SIG-M5 treated with dmso at 0.1 percent for 504 hours (cell line): Measurements from ENCODE around the gene SLC22A17.

Experiments used
- DNase-seq: peaks from one replicate; lab custom pipeline; 2025; ENCODE audit not compliant: unreplicated experiment; lab: John Stamatoyannopoulos, UW

The SLC22A17 gene

DNA sequence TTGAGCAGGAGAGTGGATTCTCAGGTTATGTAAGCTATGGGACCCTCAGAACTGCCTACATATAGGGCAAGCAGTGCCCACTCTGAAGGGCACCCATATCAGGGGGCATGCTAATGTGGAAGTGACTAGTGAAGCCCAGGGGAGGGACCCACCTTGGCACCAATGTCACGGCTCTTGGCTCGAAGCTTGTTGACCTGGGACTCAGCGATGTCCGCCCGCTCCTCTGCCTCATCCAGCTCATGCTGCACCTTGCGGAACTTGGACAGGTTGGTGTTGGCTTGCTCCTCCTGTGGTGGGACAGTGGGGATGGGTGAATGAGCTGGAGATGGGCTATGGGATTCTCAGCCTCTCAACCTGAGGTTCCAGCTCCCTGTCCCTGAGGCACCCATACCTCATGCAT, 29.6 kb upstream of the SLC22A17 start:
- DNase-seq = no peak

DNA sequence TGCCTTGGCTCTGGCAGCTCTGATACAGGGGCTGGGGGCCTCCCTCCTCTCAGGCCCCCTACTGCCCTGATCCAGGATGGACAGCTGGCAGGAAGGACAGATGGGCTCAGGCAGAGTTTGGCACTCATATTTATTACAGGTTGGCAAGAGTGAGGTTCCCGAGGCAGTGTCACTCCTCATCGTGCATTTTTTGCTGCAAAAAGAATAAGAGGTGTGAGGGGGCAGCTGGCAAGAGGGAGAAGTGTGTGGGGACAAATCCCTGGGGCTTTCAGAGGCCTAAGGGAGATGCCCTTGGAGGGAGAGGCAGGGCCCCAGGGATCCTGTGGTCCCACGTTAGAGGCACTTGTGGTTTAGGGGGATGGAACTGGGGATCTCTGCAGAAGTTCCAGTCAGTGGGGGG, 29.2 kb upstream of the SLC22A17 start:
- DNase-seq = no peak

DNA sequence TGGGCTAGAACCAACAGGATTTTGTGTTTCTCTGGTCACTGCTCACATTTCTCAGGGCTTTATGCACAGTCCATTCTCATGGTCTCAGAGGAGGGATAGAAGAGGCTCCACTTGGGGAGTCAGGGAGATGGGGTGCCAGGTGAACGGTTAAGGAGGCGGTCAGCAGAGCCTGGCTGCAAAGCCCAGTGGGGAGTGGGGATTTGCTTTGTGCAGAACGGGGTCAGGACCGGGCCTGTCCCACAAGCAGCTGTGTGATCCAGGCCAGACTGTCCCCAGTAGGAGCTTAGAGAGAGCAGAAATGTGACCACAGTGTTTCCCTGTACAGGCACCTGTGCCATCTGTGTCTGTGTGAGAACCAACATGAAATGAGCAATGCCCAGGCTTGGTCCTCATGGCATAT, 28.3 kb upstream of the SLC22A17 start:
- DNase-seq = no peak

DNA sequence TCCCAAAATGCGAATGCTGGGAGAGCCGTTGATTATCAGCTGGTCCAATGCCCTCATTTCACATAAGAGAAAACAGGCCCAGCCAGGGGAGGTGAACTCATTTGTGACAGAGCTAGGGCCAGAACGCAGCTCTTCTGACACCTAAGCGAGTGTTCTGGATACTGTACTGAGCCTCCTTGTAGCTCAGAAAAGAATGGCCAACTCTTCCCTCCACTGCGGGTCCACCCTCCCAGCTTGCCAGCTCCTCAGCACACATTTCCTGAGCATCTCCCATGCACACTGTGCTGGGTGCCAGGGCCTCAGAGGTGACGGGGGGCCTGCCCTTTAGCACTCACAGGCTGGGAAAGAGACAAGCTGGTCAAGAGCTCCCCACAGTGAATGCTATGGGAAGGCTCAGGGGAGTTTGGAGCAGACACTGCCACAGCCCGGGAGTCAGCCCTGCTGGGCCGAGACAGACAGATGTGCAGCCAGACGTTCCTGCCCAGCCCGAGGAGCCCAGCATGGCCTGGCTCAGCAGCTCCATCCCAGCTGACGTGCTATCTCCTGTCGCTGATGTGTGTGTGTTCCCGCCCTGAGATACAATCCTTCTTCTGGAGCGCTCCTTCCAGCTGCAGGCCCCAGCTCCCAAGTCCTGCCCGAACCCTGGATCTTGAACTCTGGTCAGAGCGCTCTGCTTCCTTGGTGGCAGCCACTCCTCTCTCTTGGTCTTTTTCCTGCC, 27.7 kb upstream of the SLC22A17 start:
- no peak for DNase-seq

DNA sequence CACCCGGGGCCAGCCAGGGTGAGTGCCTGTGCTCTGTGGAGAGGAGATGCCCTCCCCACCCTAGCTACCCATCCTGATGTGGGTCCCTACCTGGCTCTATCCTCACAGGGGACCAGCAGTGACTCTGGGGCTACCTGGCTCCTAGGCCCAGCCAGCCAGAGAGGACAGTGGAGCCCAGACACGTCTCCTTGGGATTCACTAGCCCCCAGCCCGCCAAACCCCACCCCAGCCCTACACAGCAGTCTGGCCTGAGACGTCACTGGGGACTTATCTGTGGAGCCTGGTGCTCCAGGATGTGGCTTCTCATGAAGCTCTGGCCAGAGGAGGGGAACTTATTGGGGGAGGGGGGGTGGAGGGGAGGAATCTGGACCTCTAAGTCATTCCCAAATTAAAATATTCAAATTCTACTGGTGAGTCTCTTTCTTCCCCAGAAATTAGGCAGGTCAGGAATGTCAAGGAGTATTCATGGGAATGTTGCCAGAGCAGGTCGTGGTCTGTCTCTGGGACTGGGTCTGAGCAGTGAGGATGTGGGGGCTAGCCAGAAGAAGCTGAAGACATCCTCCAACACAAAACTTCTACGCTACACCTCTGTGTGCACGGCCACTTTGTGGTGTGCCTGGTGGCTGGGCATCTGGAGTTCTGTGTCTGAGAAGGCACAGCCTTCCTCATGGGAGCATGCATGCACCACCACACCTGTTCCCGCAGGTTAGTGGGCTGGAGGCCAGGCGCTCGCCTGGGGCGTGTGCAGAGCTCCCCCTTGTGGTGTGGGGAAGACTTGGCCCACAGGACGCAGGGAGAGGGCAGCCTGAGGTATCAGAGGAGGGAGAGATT, 26.9 kb upstream of the SLC22A17 start:
- peak; percentile 28 for DNase-seq

DNA sequence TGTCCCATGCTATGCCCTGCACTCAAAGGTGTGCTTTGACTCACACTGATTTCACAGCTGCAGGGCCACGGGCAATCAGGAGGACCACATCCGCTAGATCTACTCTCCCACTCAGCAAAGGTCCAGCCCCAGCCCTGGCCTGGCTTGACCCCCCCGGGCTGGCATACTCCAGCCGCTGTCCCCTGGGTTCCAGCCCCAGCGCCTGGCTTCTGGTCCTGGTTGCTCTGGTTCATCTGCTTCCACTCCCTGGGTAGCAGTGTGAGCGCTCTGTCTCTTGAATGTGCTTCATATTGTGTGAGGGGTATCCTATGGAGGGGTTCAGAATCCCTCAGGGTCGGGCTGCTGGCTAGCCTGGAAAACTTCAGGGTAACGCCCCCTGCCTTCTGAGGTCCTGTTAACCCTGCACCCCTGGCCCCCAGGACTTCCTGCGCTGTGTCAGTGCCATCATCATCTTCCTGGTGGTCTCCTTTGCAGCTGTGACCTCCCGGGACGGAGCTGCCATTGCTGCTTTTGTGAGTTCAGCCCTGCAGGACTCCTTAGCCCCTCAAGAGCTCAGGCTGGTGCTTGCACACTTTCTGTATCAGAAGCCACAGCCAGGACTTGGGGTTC, 26.0 kb upstream of the SLC22A17 start:
- DNase-seq = no peak

DNA sequence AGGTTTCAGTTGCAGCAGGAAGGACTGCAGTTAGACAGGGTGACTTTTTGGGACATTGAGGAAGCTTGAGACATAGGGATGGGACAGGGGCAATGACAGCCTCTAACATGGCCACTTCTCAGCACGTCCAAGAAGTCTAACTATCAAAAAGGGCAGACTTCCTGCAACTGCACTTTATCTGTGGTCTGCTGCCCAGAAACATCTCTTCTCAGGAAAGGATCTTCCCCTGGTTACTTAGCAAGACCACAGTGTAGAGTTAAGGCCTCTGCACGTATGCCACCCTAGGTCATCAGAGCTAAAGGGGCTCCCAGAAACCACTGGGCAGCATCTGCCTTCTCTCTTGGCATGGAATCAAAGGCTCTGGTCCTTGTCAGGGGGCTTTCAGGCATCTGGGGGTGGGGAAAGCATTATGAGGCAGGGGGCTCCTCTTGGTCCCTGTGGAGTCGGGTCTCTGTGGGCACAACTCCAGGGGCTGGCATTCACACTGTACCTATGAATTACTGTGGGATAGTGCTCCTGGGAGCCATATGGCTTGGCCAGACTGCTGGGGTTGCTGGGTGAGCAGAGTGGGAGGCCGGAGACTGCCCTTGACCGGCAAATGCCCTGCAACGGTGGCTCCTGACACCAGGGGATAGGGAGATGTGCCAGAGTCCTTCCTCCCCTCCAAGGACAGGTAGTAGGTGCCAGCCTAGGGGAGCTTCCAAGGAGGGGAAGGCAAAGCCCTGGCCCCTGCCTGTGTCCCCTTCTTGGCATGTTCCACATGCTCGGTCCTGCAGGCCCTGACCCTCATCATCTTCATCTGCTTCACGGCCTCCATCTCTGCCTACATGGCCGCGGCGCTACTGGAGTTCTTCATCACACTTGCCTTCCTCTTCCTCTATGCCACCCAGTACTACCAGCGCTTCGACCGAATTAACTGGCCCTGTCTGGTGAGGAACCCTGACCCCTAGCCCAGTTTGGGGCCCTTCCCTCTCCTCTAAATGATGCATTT, 25.2 kb upstream of the SLC22A17 start:
- no peak for DNase-seq

DNA sequence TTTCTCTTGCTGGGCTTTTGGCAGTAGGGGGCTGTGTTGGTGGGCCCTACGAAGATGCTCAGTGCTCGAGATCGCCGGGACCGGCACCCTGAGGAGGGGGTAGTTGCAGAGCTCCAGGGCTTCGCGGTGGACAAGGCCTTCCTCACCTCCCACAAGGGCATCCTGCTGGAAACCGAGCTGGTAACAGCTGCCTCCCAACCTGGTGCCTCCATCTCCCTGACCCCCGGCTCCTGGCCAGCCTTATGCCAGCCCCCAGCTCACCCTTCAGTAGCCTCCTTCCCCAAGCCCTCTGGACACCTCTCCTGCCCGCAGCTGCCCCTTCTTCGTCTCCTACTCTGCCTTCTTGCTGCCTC, 24.5 kb upstream of the SLC22A17 start:
- DNase-seq = no peak

DNA sequence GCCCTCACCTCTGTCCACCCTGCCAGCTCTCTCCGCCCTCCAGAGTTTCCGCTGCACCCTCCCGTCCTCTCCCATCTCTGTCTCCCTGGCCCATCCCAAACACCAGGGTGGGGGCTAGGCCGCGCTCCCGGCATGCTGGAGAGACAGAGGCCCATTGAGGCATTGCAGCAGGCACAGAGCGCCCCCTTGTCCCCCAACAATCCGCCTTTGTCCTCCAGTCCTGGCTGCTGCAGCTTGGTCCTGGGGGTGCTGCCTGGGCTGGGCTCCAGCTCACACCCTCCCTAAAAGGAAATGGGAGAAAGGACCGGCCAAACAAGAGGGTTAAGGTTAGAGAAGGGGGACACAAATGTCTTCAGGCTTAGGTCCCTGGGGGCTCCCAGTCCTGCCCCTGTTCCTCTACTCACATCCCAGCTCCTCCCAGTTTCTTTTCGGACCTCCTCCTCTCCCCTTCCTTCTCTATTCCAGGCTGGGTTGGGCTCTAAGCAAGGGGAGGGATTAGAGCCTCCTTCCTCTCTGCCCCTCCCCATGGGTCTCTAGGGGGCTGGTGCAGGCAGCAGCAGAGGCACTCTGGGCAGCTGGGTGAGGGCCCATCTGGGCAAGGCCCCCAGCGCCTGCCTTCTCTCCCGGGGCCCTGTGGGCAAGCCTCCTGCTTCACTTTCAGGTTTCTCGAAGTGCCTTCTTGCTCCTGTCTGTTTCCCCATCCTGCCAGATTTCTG, 24.0 kb upstream of the SLC22A17 start, which contains the start of gene CMTM5:
TSS of gene CMTM5 (plus strand) at position 565 of the 716 bp plus-strand sequence. CDS start 206 bp downstream, outside the sequence.
- DNase-seq = no peak

DNA sequence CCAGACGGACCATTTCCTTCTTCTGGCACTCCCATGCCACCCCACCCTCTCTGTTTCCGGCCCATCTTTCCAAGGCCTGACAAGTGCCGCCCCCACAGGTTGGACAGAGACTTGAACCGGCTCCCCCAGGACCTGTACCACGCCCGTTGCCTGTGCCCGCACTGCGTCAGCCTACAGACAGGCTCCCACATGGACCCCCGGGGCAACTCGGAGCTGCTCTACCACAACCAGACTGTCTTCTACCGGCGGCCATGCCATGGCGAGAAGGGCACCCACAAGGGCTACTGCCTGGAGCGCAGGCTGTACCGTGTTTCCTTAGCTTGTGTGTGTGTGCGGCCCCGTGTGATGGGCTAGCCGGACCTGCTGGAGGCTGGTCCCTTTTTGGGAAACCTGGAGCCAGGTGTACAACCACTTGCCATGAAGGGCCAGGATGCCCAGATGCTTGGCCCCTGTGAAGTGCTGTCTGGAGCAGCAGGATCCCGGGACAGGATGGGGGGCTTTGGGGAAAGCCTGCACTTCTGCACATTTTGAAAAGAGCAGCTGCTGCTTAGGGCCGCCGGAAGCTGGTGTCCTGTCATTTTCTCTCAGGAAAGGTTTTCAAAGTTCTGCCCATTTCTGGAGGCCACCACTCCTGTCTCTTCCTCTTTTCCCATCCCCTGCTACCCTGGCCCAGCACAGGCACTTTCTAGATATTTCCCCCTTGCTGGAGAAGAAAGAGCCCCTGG, 23.0 kb upstream of the SLC22A17 start:
- DNase-seq = no peak

DNA sequence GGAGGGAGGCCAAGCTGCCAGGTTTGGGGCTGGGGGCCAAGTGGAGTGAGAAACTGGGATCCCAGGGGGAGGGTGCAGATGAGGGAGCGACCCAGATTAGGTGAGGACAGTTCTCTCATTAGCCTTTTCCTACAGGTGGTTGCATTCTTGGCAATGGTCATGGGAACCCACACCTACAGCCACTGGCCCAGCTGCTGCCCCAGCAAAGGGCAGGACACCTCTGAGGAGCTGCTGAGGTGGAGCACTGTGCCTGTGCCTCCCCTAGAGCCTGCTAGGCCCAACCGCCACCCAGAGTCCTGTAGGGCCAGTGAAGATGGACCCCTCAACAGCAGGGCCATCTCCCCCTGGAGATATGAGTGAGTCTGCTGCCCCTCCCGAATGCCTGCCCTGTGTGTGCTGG, 20.4 kb upstream of the SLC22A17 start:
- no peak for DNase-seq

DNA sequence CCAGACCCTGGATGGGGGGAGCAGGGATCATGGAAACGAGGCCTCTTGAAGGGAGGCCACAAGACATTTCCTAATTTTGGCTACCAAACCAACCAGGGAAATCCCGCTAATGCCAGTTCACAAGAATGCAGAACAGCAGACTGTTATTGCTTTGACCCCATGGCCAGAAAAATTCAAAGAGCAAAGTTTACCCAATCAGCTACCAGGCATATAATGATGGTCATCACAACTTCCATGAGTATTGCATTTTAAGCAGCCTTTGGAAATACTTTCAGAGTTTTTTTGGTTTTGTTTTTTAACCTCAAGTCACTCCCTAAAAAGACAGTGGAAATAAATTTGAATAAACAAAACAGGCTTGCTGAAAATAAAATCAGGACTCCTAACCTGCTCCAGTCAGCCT, 19.8 kb upstream of the SLC22A17 start, which contains the start of gene IL25:
TSS of gene IL25 (plus strand) at position 301 of the 400 bp plus-strand sequence.
- DNase-seq = no peak

DNA sequence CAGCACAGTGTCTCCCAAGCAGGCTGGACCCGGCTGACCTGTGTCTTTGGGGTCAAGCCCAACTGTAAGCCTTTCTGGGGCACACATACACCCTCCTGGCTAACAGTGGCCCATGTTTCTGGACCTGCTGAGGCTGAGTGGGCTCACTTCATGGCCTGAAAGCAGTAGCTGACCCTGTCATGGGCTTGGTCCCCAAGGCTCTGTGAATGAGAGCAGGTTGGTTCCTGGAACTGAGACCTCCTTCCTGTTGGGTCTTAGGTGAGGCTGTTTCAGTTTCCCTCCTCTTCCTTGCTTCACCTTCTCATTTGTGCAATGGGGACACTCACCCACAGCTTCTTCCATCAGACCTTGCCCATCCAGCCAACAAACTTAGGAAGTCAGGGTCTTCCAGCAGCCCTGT, 19.2 kb upstream of the SLC22A17 start:
- DNase-seq = no peak

DNA sequence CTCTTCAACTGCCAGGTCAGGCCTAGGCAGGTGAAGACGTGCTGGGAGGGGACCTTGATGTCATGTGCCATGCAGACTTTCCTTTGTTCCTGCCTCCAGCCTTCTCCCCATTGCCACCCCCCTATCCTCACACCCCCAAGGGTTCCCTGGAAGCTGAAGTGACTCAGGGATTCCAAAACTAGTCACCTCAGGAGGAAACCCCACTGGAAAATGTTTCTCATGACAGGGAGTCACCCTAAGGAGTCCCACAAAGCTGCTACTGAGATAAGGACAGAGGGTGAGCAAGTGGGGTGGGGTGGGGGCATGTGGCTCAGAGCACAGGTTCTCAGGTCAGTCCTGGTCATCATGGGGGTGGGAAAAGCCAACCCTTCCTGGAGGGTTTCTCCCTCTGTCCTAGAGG, 17.5 kb upstream of the SLC22A17 start:
- no peak for DNase-seq

DNA sequence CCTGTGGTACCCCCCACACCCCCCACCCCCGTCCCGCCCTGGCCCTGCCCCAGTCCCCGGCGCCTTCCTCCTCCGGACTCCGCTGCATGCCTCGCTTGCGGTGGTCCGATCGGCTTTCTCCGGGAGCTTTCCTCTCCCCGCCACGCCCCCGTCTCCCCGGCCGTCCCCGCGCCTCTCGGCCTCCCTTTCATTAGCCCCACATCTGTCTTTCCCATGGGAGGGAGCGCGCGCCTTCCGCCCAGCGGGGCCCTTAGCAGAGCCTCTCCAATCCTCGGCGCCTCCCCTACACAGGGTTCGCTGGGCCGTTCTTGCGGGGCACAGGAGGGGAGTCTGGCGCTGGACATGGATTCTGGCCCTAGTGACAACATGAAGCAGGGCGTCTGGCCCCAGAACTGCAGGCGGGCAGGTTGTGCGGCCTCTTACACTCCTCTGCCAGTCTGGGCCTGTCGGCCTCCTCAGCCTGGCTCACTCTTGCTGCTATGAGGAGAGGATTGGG, 13.8 kb upstream of the SLC22A17 start:
- no peak for DNase-seq

DNA sequence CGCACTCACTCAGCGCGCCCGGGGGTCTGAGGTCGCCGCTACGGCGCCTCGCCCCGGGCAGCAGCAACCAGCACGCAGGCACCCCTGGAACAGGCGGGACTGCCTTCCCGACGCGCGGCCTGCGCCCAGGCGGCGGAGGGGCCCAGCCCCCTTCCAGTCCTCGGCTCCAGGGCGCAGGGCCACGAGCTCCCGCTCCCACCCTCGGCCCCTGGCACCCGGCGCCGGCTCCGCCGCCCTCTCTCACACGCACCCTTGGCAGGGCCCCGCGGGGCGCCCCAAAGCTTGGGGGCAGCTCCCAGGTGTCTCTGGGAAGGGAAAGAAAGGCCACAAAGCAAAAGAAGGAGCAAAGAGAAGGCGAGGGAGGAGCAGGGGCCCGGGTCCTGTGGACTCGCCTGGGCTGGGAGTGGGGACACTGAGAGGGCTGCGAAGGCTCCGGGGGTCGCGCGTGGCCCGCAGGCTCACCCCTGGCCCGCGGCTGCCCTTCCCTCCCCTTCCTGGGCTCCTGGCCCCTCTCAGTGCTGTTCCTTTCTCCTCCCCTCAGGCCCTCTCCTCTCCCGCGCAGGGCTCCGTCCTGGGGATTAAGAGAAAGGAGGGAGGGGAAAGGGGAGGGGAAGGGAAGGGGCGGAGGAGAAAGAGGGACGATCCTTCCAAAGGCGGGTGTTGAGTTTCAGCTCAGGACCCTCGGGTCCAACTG, 13.2 kb upstream of the SLC22A17 start:
- DNase-seq = no peak

DNA sequence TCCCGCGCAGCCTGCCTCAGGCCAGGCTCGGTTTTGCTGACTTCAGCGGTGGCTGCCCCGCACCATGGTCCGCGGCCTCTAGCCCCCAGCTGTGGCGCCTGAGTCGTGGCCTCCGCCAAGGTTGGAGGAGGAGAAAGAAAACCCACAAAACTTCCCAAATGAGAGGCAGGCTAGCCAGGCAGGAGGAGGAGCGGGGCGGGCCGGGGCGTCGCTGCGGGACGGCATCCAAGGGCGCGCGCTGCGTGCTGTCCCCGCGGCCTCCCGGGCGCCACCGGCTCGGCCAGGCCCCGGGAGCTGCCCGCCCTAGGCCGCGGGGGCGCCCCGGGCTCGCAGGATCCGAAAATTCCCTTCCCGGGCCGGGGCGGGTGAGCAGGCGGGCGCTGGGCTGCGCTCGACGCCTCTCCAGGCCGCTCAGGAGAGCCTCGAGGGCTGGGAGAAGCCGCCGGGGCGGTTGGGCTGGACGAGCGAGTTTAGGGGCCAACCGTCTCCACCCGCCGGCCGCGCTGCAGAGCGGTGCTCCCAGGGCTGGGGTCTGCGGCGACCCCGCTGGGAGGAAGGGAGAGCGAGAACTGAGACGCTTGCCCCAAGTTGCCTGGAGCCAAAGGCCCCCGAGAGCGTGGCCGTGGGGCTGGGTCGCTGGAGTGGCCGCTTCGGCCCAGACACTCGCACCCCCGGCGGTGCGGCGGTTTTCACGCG, 12.5 kb upstream of the SLC22A17 start, which contains the start of gene EFS:
TSS of gene EFS (minus strand) at position 137 of the 696 bp plus-strand sequence. CDS start 147 bp downstream, outside the sequence.
- no peak for DNase-seq
